A673 (cell line): ENCODE measurements around the gene OXT.

Experiments
- CTCF ChIP-seq: fragments of 300-800, 200-600 bp; sonication (generic); conservative IDR thresholded peaks from 2 replicates; pipeline ENCODE4 v1.5.1; 2017; ENCODE audit warnings: low read depth, mild to moderate bottlenecking, antibody characterized with exemption, low read length, moderate library complexity, mixed read lengths
- EZH2 ChIP-seq: fragments of 200-600 bp; sonication (generic); IDR thresholded peaks from 2 replicates; pipeline ENCODE4 v1.6.1; 2017; ENCODE audit warnings: borderline replicate concordance, low read depth, mild to moderate bottlenecking, mixed read lengths, antibody characterized with exemption, low read length; ENCODE audit not compliant: poor library complexity, severe bottlenecking

GRCh38 chr20:3093861-3094361 lies 22.5 kb downstream of the OXT start:
- TF ChIP-seq CTCF: no peak
- no peak for TF ChIP-seq EZH2
